ENCODE measurements around the gene SCG3.

SCG3 gene

GRCh38 chr15:51658664-51659063 is 22.6 kb upstream of the SCG3 start:
- Histone ChIP-seq H3K4me3 (ENCODE audit: low read length) (no peak overlapping the region), H3K9ac (ENCODE audit: low read depth, low read length) (no peak overlapping the region), H3K9me3 (ENCODE audit: insufficient read depth, low read depth, low read length) (0 out of 2 replicates have a peak, but pooled peaks cover 2% of the 10 kb centered on the region), H3K27me3 (ENCODE audit: insufficient read depth, low read length) (no peaks in the 10 kb centered on the region), H3K27ac (ENCODE audit: low read depth, low read length) (no peak overlapping the region), H3K36me3 (ENCODE audit: insufficient read depth, low read length) (no peaks in the 10 kb centered on the region), H3K4me1 (ENCODE audit: insufficient read depth, low read length) (no peaks in the 10 kb centered on the region)
- 93% methylated on average over 2 of the region's 3 CpGs for WGBS

GRCh38 chr15:51661072-51661471 is 20.2 kb upstream of the SCG3 start:
- Histone ChIP-seq H3K9ac (ENCODE audit: low read depth, low read length) (no peak overlapping the region), H3K36me3 (ENCODE audit: insufficient read depth, low read length) (no peaks in the 10 kb centered on the region), H3K9me3 (ENCODE audit: insufficient read depth, low read depth, low read length) (no peaks in the 10 kb centered on the region), H3K27me3 (ENCODE audit: insufficient read depth, low read length) (no peaks in the 10 kb centered on the region), H3K27ac (ENCODE audit: low read depth, low read length) (no peak overlapping the region), H3K4me1 (ENCODE audit: insufficient read depth, low read length) (no peaks in the 10 kb centered on the region), H3K4me3 (ENCODE audit: low read length) (no peak overlapping the region)
- WGBS = 92% methylated on average over 2 of the region's 2 CpGs

DNA sequence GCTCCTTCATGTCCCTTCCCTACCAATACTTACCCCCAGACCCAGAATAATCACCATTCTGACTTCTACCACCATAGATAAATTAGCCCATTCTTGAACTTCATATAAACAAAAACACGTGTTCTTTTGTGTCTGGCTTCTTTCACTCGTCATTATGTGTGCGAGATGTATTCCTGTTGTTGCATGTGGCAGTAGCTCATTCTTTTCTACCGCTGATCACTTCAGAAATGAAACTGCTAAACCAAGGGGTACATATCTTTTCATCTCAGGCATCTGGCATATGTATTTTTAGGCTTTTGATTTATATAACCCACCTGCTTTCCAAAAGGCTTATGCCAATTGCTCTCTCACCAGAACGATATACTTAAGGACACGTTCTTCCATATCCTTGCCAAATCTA is 13.8 kb upstream of the SCG3 start:
- H3K4me3 ChIP-seq (ENCODE audit: low read length) = no peak overlapping the region
- H3K9ac ChIP-seq (ENCODE audit: low read depth, low read length) = no peak overlapping the region
- WGBS = 97% methylated on average over 6 of the region's 6 CpGs
- H3K9me3 ChIP-seq (ENCODE audit: insufficient read depth, low read depth, low read length) = no peaks in the 10 kb centered on the region
- no peak overlapping the region for H3K27ac ChIP-seq (ENCODE audit: low read depth, low read length)
- H3K36me3 ChIP-seq (ENCODE audit: insufficient read depth, low read length) = no peaks in the 10 kb centered on the region
- H3K27me3 ChIP-seq (ENCODE audit: insufficient read depth, low read length) = no peaks in the 10 kb centered on the region
- peaks cover 11% of the 10 kb centered on the region; the same call in 1 of the 2 replicates for H3K4me1 ChIP-seq (ENCODE audit: insufficient read depth, low read length)

DNA sequence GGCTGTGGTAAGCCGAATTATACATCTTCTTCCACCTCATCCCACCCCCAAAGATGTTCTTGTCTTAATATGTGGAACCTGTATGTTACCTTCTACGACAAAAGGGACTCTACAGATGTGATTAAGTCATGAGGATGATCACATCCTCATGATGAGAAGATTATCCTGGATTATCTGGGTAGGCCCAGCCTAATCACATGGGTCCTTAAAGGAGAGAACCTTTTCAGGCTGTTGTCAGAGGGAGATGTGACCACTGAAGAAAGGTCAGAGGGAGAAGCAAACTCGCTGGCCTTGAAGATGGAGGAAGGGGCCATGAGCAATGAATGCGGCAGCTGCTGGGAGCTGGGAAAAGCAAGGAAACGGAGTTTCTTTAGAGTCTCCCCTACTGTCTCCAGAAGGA is 12.9 kb upstream of the SCG3 start:
- no peak overlapping the region for H3K27ac ChIP-seq (ENCODE audit: low read depth, low read length)
- H3K4me3 ChIP-seq (ENCODE audit: low read length) = no peak overlapping the region
- 80% methylated on average over 5 of the region's 5 CpGs for WGBS
- H3K9me3 ChIP-seq (ENCODE audit: insufficient read depth, low read depth, low read length) = no peaks in the 10 kb centered on the region
- H3K9ac ChIP-seq (ENCODE audit: low read depth, low read length) = no peak overlapping the region
- no peaks in the 10 kb centered on the region for H3K36me3 ChIP-seq (ENCODE audit: insufficient read depth, low read length)
- no peaks in the 10 kb centered on the region for H3K27me3 ChIP-seq (ENCODE audit: insufficient read depth, low read length)
- H3K4me1 ChIP-seq (ENCODE audit: insufficient read depth, low read length) = peaks cover 15% of the 10 kb centered on the region; the same call in 1 of the 2 replicates

- H3K36me3 ChIP-seq (ENCODE audit: insufficient read depth, low read length) = no peaks in the 10 kb centered on the region
- H3K4me1 ChIP-seq (ENCODE audit: insufficient read depth, low read length) = peaks cover 15% of the 10 kb centered on the region; the same call in 1 of the 2 replicates
- no peaks in the 10 kb centered on the region for H3K27me3 ChIP-seq (ENCODE audit: insufficient read depth, low read length)
- no peaks in the 10 kb centered on the region for H3K9me3 ChIP-seq (ENCODE audit: insufficient read depth, low read depth, low read length)
- H3K9ac ChIP-seq (ENCODE audit: low read depth, low read length) = no peak overlapping the region
- H3K27ac ChIP-seq (ENCODE audit: low read depth, low read length) = no peak overlapping the region
- no peak overlapping the region for H3K4me3 ChIP-seq (ENCODE audit: low read length)
- WGBS = 88% methylated on average over 2 of the region's 2 CpGs
These were observed 11.9 kb upstream of the SCG3 start for GRCh38 chr15:51669381-51669780.

- 25% methylated on average over 9 of the region's 9 CpGs for WGBS
These were observed 9.1 kb upstream of the SCG3 start for GRCh38 chr15:51672155-51672687.

DNA sequence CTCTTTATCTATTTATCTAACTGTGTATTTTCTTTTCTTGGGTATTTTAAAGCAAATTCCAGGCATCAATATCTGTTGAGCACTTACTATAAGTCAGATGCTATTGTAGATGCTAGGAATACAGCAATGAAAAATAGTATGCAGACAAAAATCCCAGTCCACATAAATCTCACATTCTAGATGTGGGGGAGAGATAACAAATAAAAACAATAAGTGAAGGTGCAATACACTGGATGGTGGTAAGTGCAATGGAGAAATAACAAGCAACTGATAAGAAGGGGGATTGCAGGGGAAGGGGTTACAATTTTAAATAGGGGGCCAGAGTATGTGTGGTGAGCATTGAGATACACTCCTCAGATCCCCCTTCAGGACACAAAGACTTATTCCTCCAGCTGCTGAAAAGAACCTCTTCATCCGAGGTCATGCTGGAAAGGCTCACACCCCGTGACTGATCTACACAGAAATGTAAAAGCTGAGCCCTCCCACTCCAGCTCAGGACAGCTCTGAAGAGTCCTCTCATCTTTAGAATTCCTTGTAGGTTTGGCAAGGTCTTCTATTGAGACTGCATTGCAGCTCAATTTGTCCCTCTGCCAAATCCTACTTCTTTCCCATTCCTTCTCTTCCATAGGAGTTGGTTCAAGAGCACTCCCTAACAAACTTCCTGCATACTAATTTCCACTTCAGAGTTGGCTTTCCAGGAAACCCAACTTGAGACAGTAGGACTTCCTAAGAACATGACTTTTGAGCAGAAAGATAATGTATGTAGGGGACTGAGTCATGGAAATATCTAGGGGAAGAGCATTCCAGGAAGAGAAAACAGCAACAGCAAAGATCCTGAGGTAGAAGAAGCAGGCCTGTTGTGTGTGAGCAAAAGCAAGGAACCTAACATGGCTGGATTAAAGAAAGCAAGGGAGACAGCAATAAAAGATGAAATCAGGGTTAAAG is 8.1 kb upstream of the SCG3 start:
- Histone ChIP-seq H3K36me3 (ENCODE audit: insufficient read depth, low read length) (no peaks in the 10 kb centered on the region), H3K9me3 (ENCODE audit: insufficient read depth, low read depth, low read length) (no peaks in the 10 kb centered on the region), H3K27ac (ENCODE audit: low read depth, low read length) (no peak overlapping the region), H3K9ac (ENCODE audit: low read depth, low read length) (no peak overlapping the region), H3K4me3 (ENCODE audit: low read length) (no peak overlapping the region), H3K4me1 (ENCODE audit: insufficient read depth, low read length) (peaks cover 15% of the 10 kb centered on the region; the same call in 1 of the 2 replicates), H3K27me3 (ENCODE audit: insufficient read depth, low read length) (no peaks in the 10 kb centered on the region)
- WGBS = 57% methylated on average over 2 of the region's 2 CpGs

More at GRCh38 chr15:51672155-51672687, 9.1 kb upstream of the SCG3 start:
- H3K4me1 ChIP-seq (ENCODE audit: insufficient read depth, low read length) = peaks cover 15% of the 10 kb centered on the region; the same call in 1 of the 2 replicates
- H3K9ac ChIP-seq (ENCODE audit: low read depth, low read length) = no peak overlapping the region
- H3K27ac ChIP-seq (ENCODE audit: low read depth, low read length) = no peak overlapping the region
- no peak overlapping the region for H3K4me3 ChIP-seq (ENCODE audit: low read length)
- H3K27me3 ChIP-seq (ENCODE audit: insufficient read depth, low read length) = no peaks in the 10 kb centered on the region
- no peaks in the 10 kb centered on the region for H3K9me3 ChIP-seq (ENCODE audit: insufficient read depth, low read depth, low read length)
- H3K36me3 ChIP-seq (ENCODE audit: insufficient read depth, low read length) = no peaks in the 10 kb centered on the region

DNA sequence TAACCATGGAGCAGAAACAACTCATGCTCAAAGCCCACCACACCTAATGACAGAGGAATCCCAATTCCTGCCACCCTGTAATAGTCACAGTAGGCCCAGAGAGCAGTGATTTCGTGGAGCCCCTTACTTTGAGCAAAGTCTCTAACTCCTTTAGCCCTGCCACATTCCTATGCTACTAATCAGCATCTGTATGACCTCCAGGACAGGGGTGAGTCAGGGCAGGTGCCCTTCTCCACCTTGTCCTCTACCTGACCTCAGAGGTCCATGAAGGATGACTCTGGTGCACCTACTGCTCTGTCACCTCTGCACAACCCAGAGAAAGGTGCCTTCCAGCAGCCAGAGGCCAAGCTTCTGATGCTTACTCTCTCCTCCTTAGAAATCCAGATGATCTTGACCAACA is 6.1 kb upstream of the SCG3 start:
- no peak overlapping the region for H3K27ac ChIP-seq (ENCODE audit: low read depth, low read length)
- no peaks in the 10 kb centered on the region for H3K36me3 ChIP-seq (ENCODE audit: insufficient read depth, low read length)
- WGBS = 55% methylated on average over 1 of the region's 1 CpG
- H3K9me3 ChIP-seq (ENCODE audit: insufficient read depth, low read depth, low read length) = no peaks in the 10 kb centered on the region
- H3K9ac ChIP-seq (ENCODE audit: low read depth, low read length) = no peak overlapping the region
- H3K4me1 ChIP-seq (ENCODE audit: insufficient read depth, low read length) = peaks cover 15% of the 10 kb centered on the region; the same call in 1 of the 2 replicates
- H3K4me3 ChIP-seq (ENCODE audit: low read length) = no peak overlapping the region
- H3K27me3 ChIP-seq (ENCODE audit: insufficient read depth, low read length) = peaks cover 3% of the 10 kb centered on the region; the same call in 1 of the 2 replicates

GRCh38 chr15:51677021-51677420 is 4.3 kb upstream of the SCG3 start:
- 93% methylated on average over 1 of the region's 1 CpG for WGBS

DNA sequence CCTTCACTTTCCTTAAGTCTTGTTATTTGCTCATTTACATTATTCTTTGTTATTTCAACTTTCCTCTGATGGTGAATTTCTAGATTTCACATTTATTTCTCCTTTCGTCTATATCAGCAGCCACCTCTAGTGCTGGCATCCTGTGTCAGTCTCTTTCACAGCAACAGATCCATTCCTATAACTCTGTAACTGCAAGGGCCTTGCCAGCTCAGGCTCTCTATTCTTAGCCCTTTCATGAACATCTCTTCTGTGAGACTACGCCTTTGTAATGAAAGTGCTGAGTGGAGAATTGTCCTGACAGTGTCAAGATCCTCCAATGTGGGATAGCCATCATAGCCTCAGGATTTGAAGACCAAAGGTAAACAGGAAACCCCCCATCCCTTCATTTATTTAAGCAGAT is 3.9 kb upstream of the SCG3 start:
- WGBS = 91% methylated on average over 2 of the region's 2 CpGs
- Histone ChIP-seq H3K4me1 (ENCODE audit: insufficient read depth, low read length) (peaks cover 11% of the 10 kb centered on the region; the same call in 1 of the 2 replicates), H3K9ac (ENCODE audit: low read depth, low read length) (no peak overlapping the region), H3K27me3 (ENCODE audit: insufficient read depth, low read length) (peaks cover 3% of the 10 kb centered on the region; the same call in 1 of the 2 replicates), H3K4me3 (ENCODE audit: low read length) (no peak overlapping the region), H3K9me3 (ENCODE audit: insufficient read depth, low read depth, low read length) (no peaks in the 10 kb centered on the region), H3K36me3 (ENCODE audit: insufficient read depth, low read length) (no peaks in the 10 kb centered on the region), H3K27ac (ENCODE audit: low read depth, low read length) (no peak overlapping the region)

More at GRCh38 chr15:51677021-51677420, 4.3 kb upstream of the SCG3 start:
- H3K27ac ChIP-seq (ENCODE audit: low read depth, low read length) = no peak overlapping the region
- H3K27me3 ChIP-seq (ENCODE audit: insufficient read depth, low read length) = peaks cover 3% of the 10 kb centered on the region; the same call in 1 of the 2 replicates
- peaks cover 14% of the 10 kb centered on the region; the same call in 1 of the 2 replicates for H3K4me1 ChIP-seq (ENCODE audit: insufficient read depth, low read length)
- no peaks in the 10 kb centered on the region for H3K9me3 ChIP-seq (ENCODE audit: insufficient read depth, low read depth, low read length)
- H3K4me3 ChIP-seq (ENCODE audit: low read length) = no peak overlapping the region
- no peak overlapping the region for H3K9ac ChIP-seq (ENCODE audit: low read depth, low read length)
- no peaks in the 10 kb centered on the region for H3K36me3 ChIP-seq (ENCODE audit: insufficient read depth, low read length)

DNA sequence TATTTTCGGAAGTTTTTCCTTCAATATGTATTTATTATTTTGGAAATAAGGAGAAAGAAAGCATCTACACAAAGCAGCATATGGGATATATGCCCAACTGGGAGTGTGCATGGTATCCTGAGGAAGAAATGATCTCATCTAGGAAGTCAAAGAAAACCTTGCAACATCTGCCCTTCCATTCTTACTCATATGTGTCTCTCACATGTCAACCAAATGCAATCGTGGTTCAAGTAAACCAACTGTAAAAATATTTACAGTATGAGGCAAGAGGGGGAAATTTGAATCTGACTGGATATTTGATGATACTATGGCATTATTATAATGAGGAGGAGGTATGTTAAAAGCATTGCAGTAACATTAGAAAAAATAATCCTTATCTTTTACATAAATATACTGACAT is 3.2 kb upstream of the SCG3 start:
- H3K27me3 ChIP-seq (ENCODE audit: insufficient read depth, low read length) = peaks cover 3% of the 10 kb centered on the region; the same call in 1 of the 2 replicates
- H3K9me3 ChIP-seq (ENCODE audit: insufficient read depth, low read depth, low read length) = no peaks in the 10 kb centered on the region
- H3K27ac ChIP-seq (ENCODE audit: low read depth, low read length) = no peak overlapping the region
- peaks cover 6% of the 10 kb centered on the region; the same call in 1 of the 2 replicates for H3K4me1 ChIP-seq (ENCODE audit: insufficient read depth, low read length)
- H3K4me3 ChIP-seq (ENCODE audit: low read length) = no peak overlapping the region
- WGBS = 83% methylated on average over 1 of the region's 2 CpGs
- H3K36me3 ChIP-seq (ENCODE audit: insufficient read depth, low read length) = no peaks in the 10 kb centered on the region
- H3K9ac ChIP-seq (ENCODE audit: low read depth, low read length) = no peak overlapping the region
